IPS DF 19.7 (cell line): ENCODE data around the gene CDKN1A.

Experiments
- DNase-seq: peaks from one replicate; pipeline ENCODE4 v3.0.0-alpha.2; 2013; ENCODE audit warnings: low read depth, low spot score

Gene CDKN1A

GRCh38 chr6:36677059-36677749 lies 1.3 kb upstream of the CDKN1A start:
- no peak for DNase-seq

- DNase-seq, result no peak
Measured at GRCh38 chr6:36677753-36678487, 594 bp upstream of the CDKN1A start.

GRCh38 chr6:36679043-36679833 lies 724 bp downstream of the CDKN1A start:
- DNase-seq, result no peak

- DNase-seq, result no peak
Measured at GRCh38 chr6:36682328-36683144, 4.0 kb downstream of the CDKN1A start.

- DNase-seq, result no peak
Measured at GRCh38 chr6:36683145-36683655, 4.7 kb downstream of the CDKN1A start.

- no peak for DNase-seq
Measured at GRCh38 chr6:36683656-36684446, 5.3 kb downstream of the CDKN1A start.

GRCh38 chr6:36684447-36684812 lies 5.9 kb downstream of the CDKN1A start:
- DNase-seq, result no peak

GRCh38 chr6:36685166-36685924 lies 6.8 kb downstream of the CDKN1A start:
- no peak for DNase-seq

- DNase-seq, result no peak
Measured at GRCh38 chr6:36685926-36686667, 7.6 kb downstream of the CDKN1A start.

GRCh38 chr6:36686668-36687513 lies 8.4 kb downstream of the CDKN1A start:
- no peak for DNase-seq

GRCh38 chr6:36688063-36688738 lies 9.7 kb downstream of the CDKN1A start:
- no peak for DNase-seq

- DNase-seq, result no peak
Measured at GRCh38 chr6:36688739-36689075, 10.2 kb downstream of the CDKN1A start.

GRCh38 chr6:36691011-36691410 lies 12.5 kb downstream of the CDKN1A start:
- DNase-seq, result no peak

GRCh38 chr6:36691612-36692011 lies 13.1 kb downstream of the CDKN1A start:
- no peak for DNase-seq

- DNase-seq, result no peak
Measured at GRCh38 chr6:36692220-36692619, 13.7 kb downstream of the CDKN1A start.

- DNase-seq, result no peak
Measured at GRCh38 chr6:36692861-36693702, 14.6 kb downstream of the CDKN1A start.

- no peak for DNase-seq
Measured at GRCh38 chr6:36694616-36695015, 16.1 kb downstream of the CDKN1A start.
